Stomach (tissue), 4 donors: Measurements from ENCODE around the gene BTBD17.

Experiments
- CTCF ChIP-seq, 7 experiments: fragments of 450-650 bp in 4 of 7; fragments of 200-600 bp in 3 of 7; sonication (generic) in 3 of 7; IDR thresholded peaks; one replicate each; pipeline ENCODE4 v1.5.1; 2016 to 2019; ENCODE audit warnings: antibody characterized with exemption in 7 of 7, control low read depth in 2 of 7, mild to moderate bottlenecking in 1 of 7
- EP300 ChIP-seq: sonication (generic); formaldehyde crosslinking; IDR thresholded peaks from one replicate; pipeline ENCODE4 v1.6.1; 2017; ENCODE audit warnings: antibody characterized with exemption
- POLR2AphosphoS5 ChIP-seq, 3 donors: sonication (generic); formaldehyde crosslinking; IDR thresholded peaks; one replicate each; pipeline ENCODE4 v1.6.1; 2016; ENCODE audit warnings: antibody characterized with exemption in 3 of 3

GRCh38 chr17:74380959-74381808 is 19.5 kb upstream of the BTBD17 start:
- TF ChIP-seq CTCF (IDR thresholded peaks at IDR 0.05) (peak in 1 of 7 experiments; percentile 3), EP300 (no peak), POLR2AphosphoS5 (IDR thresholded peaks at IDR 0.05) (no peak)
